Middle frontal gyrus (tissue), 1 donor: Measurements from ENCODE around the gene LIPC.
A peak's percentile ranks its signal among the peaks of the same experiment; 100 is the strongest.

Experiments
- DNase-seq: peaks from one replicate; pipeline ENCODE4 v3.0.0-alpha.2; 2015; ENCODE audit warnings: low spot score; ENCODE audit errors: extremely low spot score

The LIPC gene

DNA sequence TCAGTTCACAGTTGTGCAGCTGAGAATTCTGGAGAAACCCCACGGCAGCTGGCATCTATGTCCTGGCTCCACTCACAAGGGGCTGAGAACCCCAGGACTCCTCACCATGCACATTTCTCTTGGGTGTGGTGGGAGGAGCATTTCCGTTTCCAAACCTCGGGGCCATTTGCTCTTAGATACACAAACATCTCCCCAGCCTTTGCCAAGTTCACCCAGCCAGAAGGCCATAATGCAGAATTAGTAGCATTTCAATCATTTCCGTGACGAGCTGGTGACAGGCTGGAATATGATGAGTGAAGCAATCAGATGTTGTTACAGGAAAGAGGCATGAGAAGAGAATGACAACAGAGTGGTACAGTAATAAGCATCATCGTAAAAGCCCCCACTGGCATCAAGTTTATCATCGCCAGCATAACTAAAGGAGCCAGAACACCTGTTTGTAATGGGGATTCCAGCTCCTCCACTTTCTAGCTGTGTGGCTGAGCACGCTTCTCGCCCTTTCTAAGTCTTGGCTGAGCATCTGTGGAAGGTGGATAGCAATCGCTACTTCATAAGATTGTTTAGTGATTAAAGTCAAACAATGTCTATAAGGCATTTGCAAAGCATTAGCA, 82.0 kb downstream of the LIPC start:
- no peak for DNase-seq

DNA sequence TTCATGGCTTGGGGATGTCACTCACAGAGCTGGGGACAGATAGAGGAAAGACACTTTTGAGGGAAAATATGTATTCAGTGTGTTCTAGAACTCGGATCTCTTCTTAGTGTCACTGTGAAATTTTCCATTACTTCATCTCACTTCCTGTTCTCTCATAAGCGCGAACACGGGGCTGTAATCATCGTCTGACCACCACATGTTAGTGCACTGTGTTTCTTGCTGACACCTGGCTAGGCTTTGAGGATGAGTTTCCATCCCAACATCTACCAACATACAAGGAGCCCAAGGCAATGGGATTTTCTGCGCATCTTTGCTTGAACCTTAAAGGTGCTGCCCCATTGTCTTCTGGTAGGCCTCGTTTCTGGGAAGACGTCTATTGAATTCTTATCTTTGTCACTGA, 84.0 kb downstream of the LIPC start:
- DNase-seq: no peak

- no peak for DNase-seq
These were observed 85.5 kb downstream of the LIPC start for GRCh38 chr15:58517252-58517681.

DNA sequence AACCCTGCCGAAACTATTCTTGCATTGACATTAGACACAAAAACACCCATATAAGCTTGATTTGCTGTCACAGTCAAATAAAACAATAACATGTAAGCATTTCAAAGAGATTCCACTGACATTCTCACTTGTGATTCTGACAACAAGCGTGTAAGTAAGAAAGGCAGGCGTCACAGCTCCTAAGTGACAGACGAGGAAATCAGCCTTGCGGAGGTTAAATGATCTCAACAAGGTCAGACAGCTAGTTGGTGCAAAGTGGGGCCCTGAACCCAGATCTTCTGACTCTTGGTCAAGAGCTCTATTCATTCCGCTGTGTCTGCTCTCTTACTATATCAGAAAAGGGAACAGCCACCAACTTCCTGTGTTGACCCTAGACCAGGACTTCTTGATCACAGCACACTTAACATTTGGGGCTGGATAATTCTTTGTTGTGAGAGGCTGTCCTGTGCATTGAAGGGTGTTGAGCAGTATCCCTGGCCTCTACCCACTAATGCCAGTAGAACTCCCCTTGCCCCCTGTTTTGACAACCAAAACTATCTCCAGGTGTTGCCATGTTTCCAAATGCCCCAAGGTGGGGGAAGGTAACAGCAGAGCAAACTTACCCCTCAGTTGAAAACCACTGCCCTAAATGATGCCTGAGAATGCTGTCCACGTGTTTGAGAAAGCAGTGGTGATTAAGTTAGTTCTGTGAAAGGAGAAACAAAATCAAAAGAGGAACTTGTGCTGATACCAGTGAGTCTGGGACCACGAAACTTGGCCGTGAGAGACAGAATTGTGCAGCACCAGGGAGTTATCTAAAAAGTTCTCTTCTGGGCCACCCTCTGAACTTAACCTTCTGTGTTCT, 86.1 kb downstream of the LIPC start:
- no peak for DNase-seq

GRCh38 chr15:58518626-58519025, 86.8 kb downstream of the LIPC start:
- DNase-seq: no peak

DNA sequence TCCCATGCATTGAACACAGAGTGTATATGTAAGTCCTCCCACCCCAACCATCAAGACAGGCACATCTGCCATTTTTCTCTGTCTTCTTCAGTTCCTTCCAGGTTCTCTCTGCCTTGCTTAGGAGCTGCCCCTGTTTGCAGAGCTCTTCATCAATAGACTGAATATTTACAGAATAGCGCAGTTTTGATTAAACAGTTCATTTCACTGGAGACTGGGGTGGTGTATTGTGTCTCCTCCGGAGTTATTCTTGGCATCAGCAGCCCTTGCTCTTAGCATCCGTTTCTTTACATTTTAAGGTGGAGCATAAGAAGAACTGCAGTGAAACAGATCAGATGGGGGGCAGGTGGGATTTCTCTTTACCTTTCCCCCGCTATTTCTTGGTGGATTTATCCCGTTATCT, 87.7 kb downstream of the LIPC start:
- no peak for DNase-seq

DNA sequence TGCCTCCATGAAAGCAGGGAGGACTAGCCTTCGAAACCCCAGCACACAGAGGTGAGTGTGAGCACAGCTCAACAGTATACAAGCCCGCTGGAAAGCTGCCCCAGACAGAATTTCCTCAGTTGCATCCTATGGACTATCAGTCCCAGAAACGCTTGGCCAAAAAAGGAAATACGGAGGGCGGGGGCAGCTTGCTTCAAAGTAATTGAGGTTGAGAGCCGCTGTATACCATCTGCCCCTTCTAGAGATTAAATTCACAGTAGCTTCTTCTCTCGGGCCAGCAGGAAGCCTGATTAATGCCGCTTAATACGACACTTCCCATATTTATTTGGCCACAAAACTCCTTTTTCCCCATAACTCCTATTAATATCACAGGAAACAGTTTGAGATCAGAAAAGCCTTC, 88.7 kb downstream of the LIPC start:
- no peak for DNase-seq

GRCh38 chr15:58520936-58521292, 89.1 kb downstream of the LIPC start:
- no peak for DNase-seq

- no peak for DNase-seq
These were observed 89.7 kb downstream of the LIPC start for GRCh38 chr15:58521293-58521991.

GRCh38 chr15:58522391-58522790, 90.6 kb downstream of the LIPC start:
- peak; percentile 45 for DNase-seq

GRCh38 chr15:58522865-58523264, 91.1 kb downstream of the LIPC start:
- peak; percentile 12 for DNase-seq

DNA sequence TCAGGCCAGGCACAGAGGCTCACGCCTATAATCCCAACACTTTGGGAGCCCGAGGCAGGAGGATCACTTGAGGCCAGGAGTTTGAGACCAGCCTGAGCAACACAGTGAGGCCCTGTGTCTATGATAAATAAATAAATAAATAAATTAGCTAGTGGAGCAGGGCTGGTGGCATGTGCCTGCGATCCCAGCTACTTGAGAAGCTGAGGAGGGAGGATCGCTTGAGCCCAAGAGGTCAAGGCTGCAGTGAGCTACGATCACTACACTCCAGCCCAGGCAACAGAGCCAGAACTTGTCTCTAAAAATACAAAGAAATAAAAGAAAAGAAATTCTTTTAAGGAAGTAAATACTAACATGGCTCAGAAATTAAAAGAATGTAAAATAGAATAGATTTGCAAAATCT, 91.8 kb downstream of the LIPC start:
- DNase-seq: no peak

GRCh38 chr15:58524247-58524646, 92.5 kb downstream of the LIPC start:
- no peak for DNase-seq

GRCh38 chr15:58525991-58526421, 94.2 kb downstream of the LIPC start:
- no peak for DNase-seq

- no peak for DNase-seq
These were observed 94.9 kb downstream of the LIPC start for GRCh38 chr15:58526647-58527192.

GRCh38 chr15:58527573-58528187, 95.9 kb downstream of the LIPC start:
- DNase-seq: no peak

GRCh38 chr15:58528188-58528870, 96.5 kb downstream of the LIPC start:
- no peak for DNase-seq

DNA sequence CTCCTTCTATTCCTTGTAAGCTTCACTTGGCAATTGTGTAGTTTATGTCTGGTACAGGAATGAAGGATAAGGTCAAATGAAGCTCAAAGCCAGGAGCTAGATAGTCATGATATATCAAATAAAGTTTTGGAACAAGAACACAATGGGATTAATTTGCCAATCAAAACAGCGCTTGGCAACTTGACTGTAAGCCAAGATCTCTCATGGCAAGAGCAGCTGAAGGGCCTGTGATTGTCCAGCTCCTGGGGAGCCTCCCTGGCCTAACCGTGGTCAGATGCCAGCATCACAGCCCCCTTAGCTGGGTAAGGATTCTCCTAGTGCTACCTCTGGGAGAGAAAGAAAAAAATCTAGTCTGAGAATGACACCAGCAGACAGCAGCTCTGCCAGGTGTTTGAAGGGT, 97.2 kb downstream of the LIPC start:
- no peak for DNase-seq

DNA sequence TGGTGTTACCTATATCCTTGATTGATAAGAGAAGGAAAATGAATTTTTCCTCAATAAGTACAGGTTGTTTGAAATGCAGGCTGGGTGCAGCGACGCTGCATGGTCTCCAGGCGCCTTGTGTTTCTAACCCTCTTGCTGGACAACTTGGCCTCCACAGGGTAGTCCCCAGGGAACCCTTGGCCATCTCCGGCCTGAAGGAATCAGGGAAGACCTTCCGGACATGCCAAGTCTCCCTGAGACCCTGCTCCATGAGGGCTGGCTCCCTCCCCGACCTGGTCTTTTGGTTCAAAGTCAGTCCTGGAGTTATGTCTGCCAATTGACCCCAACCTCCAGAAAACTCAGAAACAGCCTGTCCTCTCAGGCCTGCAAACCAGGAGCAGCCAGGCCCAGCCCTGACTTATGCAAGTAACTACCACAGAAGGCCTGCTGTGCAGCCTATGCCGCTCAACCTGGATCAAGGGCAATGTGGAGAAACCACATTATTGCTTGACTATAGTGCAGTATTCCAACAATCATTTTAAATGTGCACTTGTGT, 98.3 kb downstream of the LIPC start:
- no peak for DNase-seq

DNA sequence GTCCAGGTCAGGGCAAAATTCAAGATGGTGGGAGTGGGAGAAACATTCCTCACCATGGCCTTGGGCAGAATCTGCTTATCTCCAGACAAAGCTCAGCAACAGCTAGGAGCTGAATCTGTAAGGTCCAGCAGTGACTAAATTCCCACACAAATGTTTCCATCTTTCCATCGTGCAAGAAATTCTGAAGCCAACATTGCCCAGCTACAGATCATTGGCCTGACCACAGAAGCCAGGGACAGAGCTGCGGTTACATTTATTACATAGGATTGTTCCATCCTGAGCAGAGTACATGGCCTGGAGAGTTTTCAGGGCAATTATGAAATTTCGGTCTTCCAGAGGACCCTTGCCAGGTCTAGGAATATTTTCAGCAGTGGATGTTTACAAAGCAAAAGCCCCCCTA, 100.3 kb downstream of the LIPC start:
- no peak for DNase-seq

GRCh38 chr15:58534556-58534955, 102.8 kb downstream of the LIPC start:
- no peak for DNase-seq
